LoVo (cell line): ENCODE data around the gene HIC2.
"Not testable (repeated sequence)": the region's sequence is repeated elsewhere in the genome, so short reads cannot be mapped to it uniquely, and the experiment has no call there.

Experiments
- DNase-seq: peaks from one replicate; pipeline ENCODE4 v3.0.0-alpha.2; 2016; ENCODE audit warnings: low spot score

Gene HIC2

DNA sequence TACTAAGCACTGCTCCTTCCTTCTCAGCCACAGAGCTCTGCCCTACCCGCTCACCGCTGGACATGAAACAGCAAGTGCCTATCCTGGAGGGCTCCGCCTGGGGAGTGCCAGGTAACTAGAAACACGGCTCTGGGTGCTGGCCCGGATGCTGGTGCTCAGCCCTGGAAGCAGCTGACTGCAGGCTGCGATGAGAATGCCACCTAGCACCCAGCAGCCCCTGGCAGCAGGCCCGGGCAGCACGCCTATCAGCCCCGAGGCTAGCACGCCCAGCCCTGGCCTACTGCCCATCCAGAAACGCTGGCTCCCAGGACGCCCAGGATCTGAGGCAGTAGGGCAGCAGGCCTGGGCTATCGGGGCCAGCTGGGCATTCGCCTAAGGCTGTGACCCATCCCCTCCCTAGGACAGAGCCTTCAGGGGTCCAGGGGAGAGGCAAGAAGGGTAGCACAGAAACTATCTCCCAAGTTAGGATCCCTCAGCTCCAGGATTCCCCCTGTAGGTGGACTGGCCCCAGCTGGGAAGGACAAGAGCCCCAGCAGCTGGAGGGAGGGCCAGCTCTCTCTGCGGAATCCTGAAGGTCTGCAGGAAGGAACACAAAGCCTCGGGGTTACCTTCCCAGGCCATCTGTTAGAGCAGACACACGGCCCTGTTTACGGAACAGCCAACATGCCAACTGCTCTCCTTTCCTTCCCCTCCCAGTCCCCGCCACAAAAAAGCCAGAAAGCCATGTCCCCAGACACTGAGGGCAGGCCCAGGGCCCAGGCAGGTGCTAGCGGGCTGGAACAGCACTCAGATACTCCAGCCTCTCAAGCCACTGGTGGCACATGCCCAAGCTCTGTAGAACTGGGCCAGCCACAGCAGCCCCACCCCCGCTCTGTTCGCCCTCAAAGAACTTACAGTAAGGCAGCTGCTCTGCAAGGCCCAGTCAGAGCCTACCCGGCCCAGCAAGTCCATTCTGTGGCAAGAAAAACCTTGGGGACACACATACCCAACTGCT lies 76.9 kb downstream of the HIC2 start:
- not testable (repeated sequence) for DNase-seq

DNA sequence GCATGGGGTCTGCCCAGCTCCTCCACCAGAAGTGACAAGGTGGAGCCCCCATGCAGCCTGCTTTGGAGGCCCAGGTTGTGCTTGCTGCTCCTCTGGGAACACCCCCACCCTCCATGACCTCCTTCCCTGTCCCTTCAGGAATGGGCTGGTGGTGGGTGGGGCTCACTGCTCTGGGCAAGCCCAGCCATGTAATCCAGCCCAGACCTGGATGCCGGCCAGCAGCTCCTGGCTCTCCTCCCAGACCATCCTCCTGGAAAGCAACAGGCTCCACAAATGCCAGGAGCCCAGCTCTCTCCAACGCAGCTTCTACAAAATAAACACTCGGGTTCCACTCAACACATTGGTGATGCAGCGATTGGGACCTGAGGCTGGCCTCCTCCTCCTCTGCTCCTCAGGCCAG lies 80.8 kb downstream of the HIC2 start:
- DNase-seq: not testable (repeated sequence)

DNA sequence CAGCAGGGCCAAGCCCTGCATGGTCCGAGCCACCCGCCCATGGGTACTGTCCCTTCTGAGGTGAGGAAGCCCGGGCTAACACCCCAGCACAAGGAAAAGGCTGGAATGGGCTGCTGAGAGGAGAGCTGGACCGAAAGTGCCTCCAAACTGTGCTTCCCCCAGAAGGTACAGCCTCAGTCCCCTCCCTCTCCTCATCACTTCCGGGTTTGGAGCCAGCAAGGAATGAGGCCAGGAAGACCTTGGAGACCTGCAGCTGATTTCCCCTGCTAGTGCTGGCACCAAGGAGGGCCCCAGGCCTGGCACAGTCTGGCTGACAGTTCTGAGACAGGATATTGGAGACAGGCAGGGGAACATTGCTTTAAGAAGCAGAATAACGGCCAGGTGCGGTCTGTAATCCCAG lies 81.3 kb downstream of the HIC2 start:
- not testable (repeated sequence) for DNase-seq

DNA sequence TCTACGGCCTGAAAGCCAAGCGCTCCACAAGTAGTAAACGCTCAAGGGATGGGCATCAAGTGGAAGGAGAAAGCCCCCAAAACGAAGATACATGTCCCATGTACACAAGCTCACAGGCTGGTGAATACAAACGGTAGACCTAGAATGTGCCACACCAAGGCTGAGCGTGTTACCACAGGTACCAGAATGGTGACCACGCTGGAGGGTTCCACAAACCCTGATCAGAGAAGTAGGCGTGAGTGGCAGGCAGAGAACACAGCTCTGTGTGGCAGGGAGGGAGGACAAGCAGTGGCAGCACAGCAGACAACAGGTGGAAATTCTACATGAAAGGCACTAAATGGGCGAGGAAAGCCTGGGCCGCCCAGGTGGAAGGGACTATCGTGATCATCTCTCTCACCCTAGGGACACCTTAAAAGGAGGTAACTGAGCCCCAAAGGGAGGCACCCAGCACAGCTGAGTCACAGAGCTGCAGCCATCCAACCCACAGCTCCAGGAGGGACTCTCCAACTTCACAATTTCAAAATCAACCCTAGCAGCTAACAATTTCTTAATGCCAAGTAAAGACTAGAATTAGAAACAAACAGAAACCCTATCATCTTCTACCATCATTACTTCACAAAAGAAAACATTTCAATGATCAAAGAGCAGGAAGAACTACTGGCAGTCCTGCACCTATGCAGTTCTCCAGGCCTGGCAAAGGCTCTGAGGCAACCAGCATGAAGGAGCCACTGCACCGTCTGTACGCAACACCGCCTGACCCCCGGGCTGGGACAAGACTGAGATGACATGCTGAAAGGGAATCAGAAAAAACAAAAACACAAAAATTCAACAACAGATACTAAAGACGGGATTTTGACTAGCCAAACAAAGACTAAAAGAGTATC lies 82.7 kb downstream of the HIC2 start:
- not testable (repeated sequence) for DNase-seq
